ENCODE measurements around the gene PIGN. TPM values are rescaled to one million over a fixed set of nuclear protein-coding genes. Genes with fewer than 3 reads are reported as not detected.

Gene PIGN
- total RNA-seq, 2 donors from 2014 or later, result 38.2 to 48.8 TPM

- H3K4me1 Mint-ChIP-seq, result no peaks in the 10 kb centered on the region
- Histone ChIP-seq H3K27ac (ENCODE audit: low read depth, low read length) (no peak overlapping the region), H3K9ac (ENCODE audit: extremely low read depth, low read length, poor library complexity, severe bottlenecking) (no peak overlapping the region), H3K4me1 (ENCODE audit: control insufficient read depth, insufficient read depth, low read length) (no peaks in the 10 kb centered on the region), H3K27me3 (ENCODE audit: control insufficient read depth, insufficient read depth, low read length, poor library complexity, severe bottlenecking) (no peaks in the 10 kb centered on the region), H3K4me3 (ENCODE audit: low read length) (no peak overlapping the region), H3K36me3 (ENCODE audit: control insufficient read depth, insufficient read depth, low read length) (no peaks in the 10 kb centered on the region), H3K9me3 (ENCODE audit: control insufficient read depth, low read length) (no peaks in the 10 kb centered on the region)
- H3K27ac Mint-ChIP-seq, result no peak overlapping the region
- H3K36me3 Mint-ChIP-seq (ENCODE audit: low read depth), result no peaks in the 10 kb centered on the region
- no peaks in the 10 kb centered on the region for H3K27me3 Mint-ChIP-seq (ENCODE audit: insufficient read depth)
- H3K9me3 Mint-ChIP-seq, result no peaks in the 10 kb centered on the region
- DNase-seq, result no peak
- TF ChIP-seq CTCF (conservative IDR thresholded peaks at IDR 0.05), result no peak
- 93 to 95% methylated on average over 7 to 9 of the region's 9 CpGs for WGBS, 2 experiments (ENCODE audit: insufficient coverage in 1 of 2, insufficient read length in 1 of 2)
- no peak overlapping the region for H3K4me3 Mint-ChIP-seq
Observed at GRCh38 chr18:62018034-62018758, 168.7 kb downstream of the PIGN start.

GRCh38 chr18:62017618-62018017, 169.2 kb downstream of the PIGN start:
- 91 to 93% methylated on average over 3 to 6 of the region's 6 CpGs for WGBS, 2 experiments (ENCODE audit: insufficient coverage in 1 of 2, insufficient read length in 1 of 2)
- Histone ChIP-seq H3K36me3 (ENCODE audit: control insufficient read depth, insufficient read depth, low read length) (no peaks in the 10 kb centered on the region), H3K27ac (ENCODE audit: low read depth, low read length) (no peak overlapping the region), H3K9ac (ENCODE audit: extremely low read depth, low read length, poor library complexity, severe bottlenecking) (no peak overlapping the region), H3K4me3 (ENCODE audit: low read length) (no peak overlapping the region), H3K27me3 (ENCODE audit: control insufficient read depth, insufficient read depth, low read length, poor library complexity, severe bottlenecking) (no peaks in the 10 kb centered on the region), H3K4me1 (ENCODE audit: control insufficient read depth, insufficient read depth, low read length) (no peaks in the 10 kb centered on the region), H3K9me3 (ENCODE audit: control insufficient read depth, low read length) (no peaks in the 10 kb centered on the region)
- Mint-ChIP-seq H3K27ac (no peak overlapping the region), H3K36me3 (ENCODE audit: low read depth) (no peaks in the 10 kb centered on the region), H3K4me3 (no peak overlapping the region), H3K4me1 (no peaks in the 10 kb centered on the region), H3K9me3 (no peaks in the 10 kb centered on the region), H3K27me3 (ENCODE audit: insufficient read depth) (no peaks in the 10 kb centered on the region)
- DNase-seq, result no peak
- no peak for TF ChIP-seq CTCF (conservative IDR thresholded peaks at IDR 0.05)

- H3K9ac ChIP-seq (ENCODE audit: extremely low read depth, low read length, poor library complexity, severe bottlenecking), result no peak overlapping the region
- H3K4me3 ChIP-seq (ENCODE audit: low read length), result no peak overlapping the region
- Mint-ChIP-seq H3K27ac (no peak overlapping the region), H3K9me3 (peaks cover 14% of the 10 kb centered on the region), H3K4me3 (no peak overlapping the region), H3K4me1 (no peaks in the 10 kb centered on the region), H3K36me3 (ENCODE audit: low read depth) (peaks cover 2% of the 10 kb centered on the region), H3K27me3 (ENCODE audit: insufficient read depth) (no peaks in the 10 kb centered on the region)
- TF ChIP-seq CTCF (conservative IDR thresholded peaks at IDR 0.05), result no peak
- H3K27ac ChIP-seq (ENCODE audit: low read depth, low read length), result no peak overlapping the region
- no peaks in the 10 kb centered on the region for H3K4me1 ChIP-seq (ENCODE audit: control insufficient read depth, insufficient read depth, low read length)
- H3K27me3 ChIP-seq (ENCODE audit: control insufficient read depth, insufficient read depth, low read length, poor library complexity, severe bottlenecking), result no peaks in the 10 kb centered on the region
- DNase-seq, result no peak
- H3K36me3 ChIP-seq (ENCODE audit: control insufficient read depth, insufficient read depth, low read length), result no peaks in the 10 kb centered on the region
- WGBS, 2 experiments (ENCODE audit: insufficient coverage in 1 of 2, insufficient read length in 1 of 2), result 95 to 100% methylated on average over 4 to 6 of the region's 6 CpGs
- H3K9me3 ChIP-seq (ENCODE audit: control insufficient read depth, low read length), result peaks cover 10% of the 10 kb centered on the region
Observed at GRCh38 chr18:62011416-62011815, 175.4 kb downstream of the PIGN start.

Measured in endodermal cell (in vitro differentiated cells).